WTC11 (cell line): ENCODE data around the gene RCC2. TPM values are rescaled to one million over a fixed set of nuclear protein-coding genes. Genes with fewer than 3 reads are reported as not detected.

Experiments used
- ATAC-seq: fragments of 200-7000 bp; cut with Tn5 transposase; 2 replicates; pipeline ENCODE4 v1.10.0; 2021; ENCODE audit warnings: mild to moderate bottlenecking, moderate library complexity
- CTCF ChIA-PET: fragments of 300-600 bp; sonication (Branson Sonifier 250); formaldehyde crosslinking; loops from one replicate; lab custom pipeline; 2021; ENCODE audit warnings: antibody characterized with exemption; lab: Charles Lee
- POLR2A ChIA-PET: fragments of 350-600 bp; sonication (Branson Sonifier 250); formaldehyde crosslinking; loops from one replicate; lab custom pipeline; 2021; ENCODE audit warnings: antibody characterized with exemption; lab: Charles Lee
- DNase-seq: peaks from one replicate; pipeline ENCODE4 v3.0.0; 2021; ENCODE audit warnings: low spot score
- H3K27ac Mint-ChIP-seq: 2 replicates; pipeline ENCODE4 v1.8.0; 2021; ENCODE audit warnings: mixed read lengths
- H3K27me3 Mint-ChIP-seq: 2 replicates; pipeline ENCODE4 v1.8.0; 2021; ENCODE audit warnings: low read depth, mild to moderate bottlenecking, moderate library complexity, mixed read lengths
- H3K36me3 Mint-ChIP-seq: 2 replicates; pipeline ENCODE4 v1.8.0; 2021; ENCODE audit warnings: mixed read lengths
- H3K4me1 Mint-ChIP-seq: 2 replicates; pipeline ENCODE4 v1.8.0; 2022; ENCODE audit warnings: mixed read lengths
- H3K4me3 Mint-ChIP-seq: 2 replicates; pipeline ENCODE4 v1.8.0; 2021; ENCODE audit warnings: mild to moderate bottlenecking, moderate library complexity, mixed read lengths
- H3K9me3 Mint-ChIP-seq: 2 replicates; pipeline ENCODE4 v1.8.0; 2021; ENCODE audit warnings: mixed read lengths
- ARID4B ChIP-seq: sonication (generic); formaldehyde crosslinking; IDR thresholded peaks from 2 replicates; pipeline ENCODE4 v1.8.0; 2023; ENCODE audit warnings: missing genetic modification reagents, mild to moderate bottlenecking, borderline replicate concordance
- ATF2 ChIP-seq: sonication (generic); formaldehyde crosslinking; IDR thresholded peaks from 2 replicates; pipeline ENCODE4 v1.8.1; 2022; ENCODE audit warnings: low read depth, missing genetic modification reagents, borderline replicate concordance
- ATF3 ChIP-seq: sonication (generic); formaldehyde crosslinking; conservative IDR thresholded peaks from 2 replicates; pipeline ENCODE4 v1.8.1; 2022; ENCODE audit warnings: mild to moderate bottlenecking, missing genetic modification reagents
- ATF6 ChIP-seq: sonication (generic); formaldehyde crosslinking; IDR thresholded peaks from 2 replicates; pipeline ENCODE4 v1.8.1; 2023; ENCODE audit warnings: mild to moderate bottlenecking, missing genetic modification reagents
- CREB1 ChIP-seq: sonication (generic); formaldehyde crosslinking; IDR thresholded peaks from 2 replicates; pipeline ENCODE4 v1.8.0; 2023; ENCODE audit warnings: mild to moderate bottlenecking, missing genetic modification reagents
- CREM ChIP-seq: sonication (generic); formaldehyde crosslinking; IDR thresholded peaks from 2 replicates; pipeline ENCODE4 v1.8.1; 2022; ENCODE audit warnings: mild to moderate bottlenecking, missing genetic modification reagents, moderate library complexity
- ETV6 ChIP-seq: sonication (generic); formaldehyde crosslinking; IDR thresholded peaks from 2 replicates; pipeline ENCODE4 v1.8.1; 2022; ENCODE audit warnings: mild to moderate bottlenecking, missing genetic modification reagents
- FOXJ3 ChIP-seq: sonication (generic); formaldehyde crosslinking; IDR thresholded peaks from 2 replicates; pipeline ENCODE4 v1.9.0; 2021; ENCODE audit warnings: missing genetic modification reagents, mild to moderate bottlenecking, borderline replicate concordance
- FOXP1 ChIP-seq: sonication (generic); formaldehyde crosslinking; IDR thresholded peaks from 2 replicates; pipeline ENCODE4 v1.8.0; 2022; ENCODE audit warnings: missing genetic modification reagents, mild to moderate bottlenecking, moderate library complexity, borderline replicate concordance
- GABPB1 ChIP-seq: sonication (generic); formaldehyde crosslinking; IDR thresholded peaks from 2 replicates; pipeline ENCODE4 v1.8.1; 2023; ENCODE audit warnings: mild to moderate bottlenecking, missing genetic modification reagents
- GTF2I ChIP-seq: fragments of 250-450 bp; sonication (Bioruptor Pico); conservative IDR thresholded peaks from 2 replicates; pipeline ENCODE4 v1.4.0; 2021; ENCODE audit warnings: mild to moderate bottlenecking
- IRF1 ChIP-seq: sonication (generic); formaldehyde crosslinking; IDR thresholded peaks from 2 replicates; pipeline ENCODE4 v1.8.0; 2023; ENCODE audit warnings: missing genetic modification reagents
- JAZF1 ChIP-seq: fragments of 250-450 bp; sonication (Bioruptor Pico); IDR thresholded peaks from 2 replicates; pipeline ENCODE4 v1.9.0; 2021; ENCODE audit warnings: moderate library complexity, mild to moderate bottlenecking, inconsistent platforms
- JUN ChIP-seq: sonication (generic); formaldehyde crosslinking; IDR thresholded peaks from 2 replicates; pipeline ENCODE4 v1.8.0; 2023; ENCODE audit warnings: mild to moderate bottlenecking, missing genetic modification reagents
- MYBL2 ChIP-seq: sonication (generic); formaldehyde crosslinking; IDR thresholded peaks from 2 replicates; pipeline ENCODE4 v1.8.1; 2023; ENCODE audit warnings: mild to moderate bottlenecking, moderate library complexity, missing genetic modification reagents
- NFE2L1 ChIP-seq: sonication (generic); formaldehyde crosslinking; IDR thresholded peaks from 2 replicates; pipeline ENCODE4 v1.8.1; 2023; ENCODE audit warnings: missing genetic modification reagents
- NR1H2 ChIP-seq: sonication (generic); formaldehyde crosslinking; IDR thresholded peaks from 2 replicates; pipeline ENCODE4 v1.9.0; 2021; ENCODE audit warnings: mild to moderate bottlenecking, moderate library complexity, missing genetic modification reagents
- PREB ChIP-seq: sonication (generic); formaldehyde crosslinking; IDR thresholded peaks from 2 replicates; pipeline ENCODE4 v1.8.1; 2022; ENCODE audit warnings: mild to moderate bottlenecking, missing genetic modification reagents, moderate library complexity, borderline replicate concordance
- TCF7 ChIP-seq: sonication (generic); formaldehyde crosslinking; IDR thresholded peaks from 2 replicates; pipeline ENCODE4 v1.8.0; 2022; ENCODE audit warnings: mild to moderate bottlenecking, low read depth, missing genetic modification reagents, moderate library complexity
- TEAD1 ChIP-seq: sonication (generic); formaldehyde crosslinking; IDR thresholded peaks from 2 replicates; pipeline ENCODE4 v1.8.0; 2022; ENCODE audit warnings: mild to moderate bottlenecking, missing genetic modification reagents
- ZNF138 ChIP-seq: sonication (generic); formaldehyde crosslinking; conservative IDR thresholded peaks from 2 replicates; pipeline ENCODE4 v1.8.1; 2022; ENCODE audit warnings: mild to moderate bottlenecking, moderate library complexity, missing genetic modification reagents
- ZSCAN18 ChIP-seq: fragments of 250-450 bp; sonication (Bioruptor Pico); IDR thresholded peaks from 2 replicates; pipeline ENCODE4 v2.1.2; 2022; ENCODE audit warnings: mild to moderate bottlenecking, moderate library complexity
- total RNA-seq: library from RNA; stranded (reverse); gene quantifications from 3 replicates; pipeline ENCODE4 v1.2.3, GENCODE V29; 2021

The RCC2 gene
- total RNA-seq, 1 experiment from 2014 or later: 377 TPM

GRCh38 chr1:17365293-17365692, 74.2 kb downstream of the RCC2 start (continued):
- TF ChIP-seq ATF6 (CRISPR knock-in tag) (no peak), TEAD1 (CRISPR knock-in tag) (no peak), JUN (CRISPR knock-in tag) (no peak)

- TF ChIP-seq CREB1 (no peak), ZSCAN18 (CRISPR knock-in tag) (no peak), ETV6 (CRISPR knock-in tag) (no peak), ARID4B (CRISPR knock-in tag) (no peak), FOXP1 (no peak), GABPB1 (CRISPR knock-in tag) (no peak), GTF2I (CRISPR knock-in tag) (no peak)
- TF ChIP-seq, all 79 proteins: peak for 0
Observed at GRCh38 chr1:17363771-17364170, 75.7 kb downstream of the RCC2 start.

GRCh38 chr1:17363351-17363750, 76.1 kb downstream of the RCC2 start:
- no peak overlapping the region for H3K27ac Mint-ChIP-seq
- CTCF ChIA-PET: no interaction called here
- no peak for ATAC-seq
- no peak for TF ChIP-seq NFE2L1 (CRISPR knock-in tag)
- no peak for TF ChIP-seq ZNF138 (CRISPR knock-in tag)
- no peak for TF ChIP-seq FOXJ3
- TF ChIP-seq NR1H2 (CRISPR knock-in tag): no peak
- TF ChIP-seq GABPB1 (CRISPR knock-in tag): no peak
- no peak for TF ChIP-seq CREB1
- TF ChIP-seq ATF2 (CRISPR knock-in tag): no peak
- no peak for TF ChIP-seq CREM (CRISPR knock-in tag)
- TF ChIP-seq ATF3 (CRISPR knock-in tag): no peak
- TF ChIP-seq MYBL2 (CRISPR knock-in tag): no peak
- TF ChIP-seq IRF1 (CRISPR knock-in tag): no peak
- TF ChIP-seq JAZF1 (CRISPR knock-in tag): no peak
- no peak for TF ChIP-seq PREB
- TF ChIP-seq TCF7 (CRISPR knock-in tag): no peak

More at GRCh38 chr1:17363771-17364170, 75.7 kb downstream of the RCC2 start:
- Mint-ChIP-seq H3K36me3 (no peaks in the 10 kb centered on the region), H3K4me1 (peaks cover 11% of the 10 kb centered on the region; the same call in 1 of the 2 replicates), H3K27me3 (no peaks in the 10 kb centered on the region; the same call in 1 of the 2 replicates), H3K4me3 (no peak overlapping the region), H3K27ac (no peak overlapping the region), H3K9me3 (peaks cover 9% of the 10 kb centered on the region; the same call in 1 of the 2 replicates)
- ATAC-seq (no peak), DNase-seq (no peak)
- ChIA-PET CTCF (no interaction called here), POLR2A (no interaction called here)

More at GRCh38 chr1:17363351-17363750, 76.1 kb downstream of the RCC2 start:
- no peak for DNase-seq
- POLR2A ChIA-PET: no interaction called here
- Mint-ChIP-seq H3K36me3 (no peaks in the 10 kb centered on the region), H3K9me3 (peaks cover 9% of the 10 kb centered on the region; the same call in 1 of the 2 replicates), H3K27me3 (no peaks in the 10 kb centered on the region; the same call in 1 of the 2 replicates), H3K4me1 (peaks cover 11% of the 10 kb centered on the region; the same call in 1 of the 2 replicates), H3K4me3 (no peak overlapping the region)
